Sigmoid colon (tissue), 4 donors: ENCODE results near the gene DNAJB13.

Source experiments
- CTCF ChIP-seq, 4 experiments: fragments of 450-650 bp in 3 of 4; fragments of 200-600 bp in 1 of 4; IDR thresholded peaks; one replicate each; pipeline ENCODE4 v1.5.1; 2016 to 2019; ENCODE audit warnings: antibody characterized with exemption in 4 of 4, mild to moderate bottlenecking in 3 of 4, moderate library complexity in 2 of 4
- EP300 ChIP-seq, 4 donors: sonication (generic); formaldehyde crosslinking; IDR thresholded peaks; one replicate each; pipeline ENCODE4 v1.6.1; 2017; ENCODE audit warnings: antibody characterized with exemption in 4 of 4
- POLR2A ChIP-seq, 2 donors: fragments of 450-650 bp; IDR thresholded peaks; one replicate each; pipeline ENCODE4 v1.6.1; 2016; ENCODE audit warnings: antibody characterized with exemption in 2 of 2, mild to moderate bottlenecking in 2 of 2, moderate library complexity in 2 of 2
- POLR2AphosphoS5 ChIP-seq, 4 donors: sonication (generic); formaldehyde crosslinking; IDR thresholded peaks; one replicate each; pipeline ENCODE4 v1.6.1; 2017; ENCODE audit warnings: antibody characterized with exemption in 4 of 4

- TF ChIP-seq CTCF (IDR thresholded peaks at IDR 0.05) (no peak), POLR2A (IDR thresholded peaks at IDR 0.05) (no peak), EP300 (IDR thresholded peaks at IDR 0.05) (no peak), POLR2AphosphoS5 (IDR thresholded peaks at IDR 0.05) (no peak)
Observed at GRCh38 chr11:73999581-74000306, 48.9 kb downstream of the DNAJB13 start.
